SU-DHL-6 (cell line): ENCODE results near the gene AMH.

Source experiments
- H2AFZ ChIP-seq: fragments of 200-600 bp; sonication (generic); 2 replicates; pipeline ENCODE4 v1.6.1; 2014; ENCODE audit warnings: low read depth, mild to moderate bottlenecking, moderate library complexity, mixed read lengths, antibody characterized with exemption, low read length; ENCODE audit not compliant: severe bottlenecking
- H3F3A ChIP-seq: fragments of 200-600 bp; shearing (Covaris generic); 2 replicates; pipeline ENCODE4 v1.6.0; 2016; ENCODE audit warnings: antibody characterized with exemption, mild to moderate bottlenecking; ENCODE audit not compliant: insufficient read depth
- H3K27ac ChIP-seq: fragments of 200-600 bp; sonication (generic); 2 replicates; pipeline ENCODE4 v1.5.1; 2016; ENCODE audit warnings: low read depth, mild to moderate bottlenecking, low read length, moderate library complexity, mixed read lengths
- H3K27me3 ChIP-seq: fragments of 200-600 bp; sonication (generic), shearing (Covaris generic); 2 replicates; pipeline ENCODE4 v1.6.0; 2014; ENCODE audit warnings: mild to moderate bottlenecking, low read length
- H3K36me3 ChIP-seq: fragments of 200-600 bp; sonication (generic); 2 replicates; pipeline ENCODE4 v1.6.1; 2014; ENCODE audit warnings: mild to moderate bottlenecking, low read length, mixed read lengths
- H3K4me2 ChIP-seq: fragments of 300-600, 200-600 bp; shearing (Covaris generic), sonication (generic); 2 replicates; pipeline ENCODE4 v1.6.0; 2014; ENCODE audit warnings: low read length, low read depth, mild to moderate bottlenecking; ENCODE audit not compliant: poor library complexity, severe bottlenecking
- H3K4me3 ChIP-seq: fragments of 200-600 bp; sonication (generic); 2 replicates; pipeline ENCODE4 v1.5.1; 2014; ENCODE audit warnings: antibody characterized with exemption, low read length, mild to moderate bottlenecking, mixed read lengths; ENCODE audit not compliant: insufficient read depth, poor library complexity, severe bottlenecking
- H3K79me2 ChIP-seq: fragments of 200-600 bp; sonication (generic); 2 replicates; pipeline ENCODE4 v1.6.1; 2014; ENCODE audit warnings: mild to moderate bottlenecking, low read length, moderate library complexity; ENCODE audit not compliant: insufficient read depth
- H3K9ac ChIP-seq: fragments of 200-600 bp; sonication (generic); 2 replicates; pipeline ENCODE4 v1.7.0; 2014; ENCODE audit warnings: mild to moderate bottlenecking, low read length
- H3K9me2 ChIP-seq: fragments of 200-600 bp; sonication (generic); replicated peaks from 2 replicates; pipeline ENCODE4 v1.6.1; 2014; ENCODE audit warnings: low read length; ENCODE audit not compliant: insufficient read depth
- H3K9me3 ChIP-seq: fragments of 200-600 bp; sonication (generic); 2 replicates; pipeline ENCODE4 v1.6.1; 2014; ENCODE audit warnings: low read length, mixed read lengths; ENCODE audit not compliant: insufficient read depth
- H4K20me1 ChIP-seq: fragments of 200-600 bp; sonication (generic); 2 replicates; pipeline ENCODE4 v1.6.1; 2014; ENCODE audit warnings: low read depth, mild to moderate bottlenecking, antibody characterized with exemption, low read length, moderate library complexity, mixed read lengths
- CTCF ChIP-seq: fragments of 200-600 bp; sonication (generic); IDR thresholded peaks from one replicate; pipeline ENCODE4 v1.5.1; 2017; ENCODE audit warnings: antibody characterized with exemption, mild to moderate bottlenecking, low read length, moderate library complexity; ENCODE audit not compliant: insufficient read depth, poor library complexity, severe bottlenecking
- EZH2phosphoT487 ChIP-seq: fragments of 200-600 bp; sonication (generic), shearing (Covaris generic); conservative IDR thresholded peaks from 2 replicates; pipeline ENCODE4 v1.6.1; 2018; ENCODE audit warnings: mild to moderate bottlenecking, antibody characterized with exemption, low read length, moderate library complexity, mixed read lengths

The AMH gene

GRCh38 chr19:2268480-2268830, 19.3 kb downstream of the AMH start:
- H3K79me2 ChIP-seq, result peaks cover 33% of the 10 kb centered on the region

GRCh38 chr19:2268861-2269243, 19.7 kb downstream of the AMH start:
- H3K9ac ChIP-seq, result peak overlapping the region; percentile 30
- H3K4me2 ChIP-seq, result peak overlapping the region; percentile 72
- H3K79me2 ChIP-seq, result peaks cover 36% of the 10 kb centered on the region
- no peak overlapping the region for H3K27ac ChIP-seq
- H3K36me3 ChIP-seq, result peaks cover 3% of the 10 kb centered on the region; the same call in 1 of the 2 replicates
- no peaks in the 10 kb centered on the region for H3K9me2 ChIP-seq
- H3K4me3 ChIP-seq, result peak overlapping the region; percentile 63
- H2AFZ ChIP-seq, result peak overlapping the region; percentile 80
- no peak for TF ChIP-seq EZH2phosphoT487
- TF ChIP-seq CTCF, result no peak
- no peaks in the 10 kb centered on the region; the same call in 1 of the 2 replicates for H4K20me1 ChIP-seq
- H3K27me3 ChIP-seq, result no peaks in the 10 kb centered on the region
- no peaks in the 10 kb centered on the region for H3K9me3 ChIP-seq
- peaks cover 30% of the 10 kb centered on the region for H3F3A ChIP-seq

More at GRCh38 chr19:2268480-2268830, 19.3 kb downstream of the AMH start:
- peaks cover 3% of the 10 kb centered on the region; the same call in 1 of the 2 replicates for H3K36me3 ChIP-seq
- peak overlapping the region; percentile 80 for H2AFZ ChIP-seq
- peaks cover 28% of the 10 kb centered on the region for H3F3A ChIP-seq
- no peaks in the 10 kb centered on the region for H3K9me2 ChIP-seq
- no peak overlapping the region for H3K27ac ChIP-seq
- H3K4me2 ChIP-seq, result peak overlapping the region; percentile 72
- TF ChIP-seq CTCF (no peak), EZH2phosphoT487 (no peak)
- H3K9ac ChIP-seq, result no peak overlapping the region
- no peaks in the 10 kb centered on the region for H3K9me3 ChIP-seq
- H3K27me3 ChIP-seq, result no peaks in the 10 kb centered on the region
- H3K4me3 ChIP-seq, result peak overlapping the region; percentile 63
- no peaks in the 10 kb centered on the region; the same call in 1 of the 2 replicates for H4K20me1 ChIP-seq

- Histone ChIP-seq H3K4me3 (peak overlapping the region; percentile 77), H4K20me1 (peaks cover 6% of the 10 kb centered on the region; the same call in 1 of the 2 replicates), H3K36me3 (peaks cover 3% of the 10 kb centered on the region; the same call in 1 of the 2 replicates), H3K4me2 (peak overlapping the region; percentile 94), H3K27me3 (no peaks in the 10 kb centered on the region), H2AFZ (no peak overlapping the region), H3K79me2 (peaks cover 42% of the 10 kb centered on the region), H3K9ac (peak overlapping the region; percentile 99), H3K9me2 (no peaks in the 10 kb centered on the region), H3K9me3 (no peaks in the 10 kb centered on the region), H3K27ac (peak overlapping the region; percentile 92), H3F3A (peaks cover 30% of the 10 kb centered on the region)
- TF ChIP-seq EZH2phosphoT487, result no peak
- TF ChIP-seq CTCF, result no peak
Measured at GRCh38 chr19:2269244-2270156, 20.4 kb downstream of the AMH start.
